HG03196 (cell line): ENCODE data around the gene CEP295NL.
"Not testable (repeated sequence)": the region's sequence is repeated elsewhere in the genome, so short reads cannot be mapped to it uniquely, and the experiment has no call there.

Source experiments
- ATAC-seq: cut with Tn5 transposase; IDR thresholded peaks from one replicate; pipeline ENCODE4 v1.9.1; 2021; ENCODE audit not compliant: unreplicated experiment

Gene CEP295NL

GRCh38 chr17:78905541-78905940 lies 2.5 kb upstream of the CEP295NL start:
- ATAC-seq: no peak

- ATAC-seq: no peak
Measured at GRCh38 chr17:78905116-78905515, 2.1 kb upstream of the CEP295NL start.

GRCh38 chr17:78904371-78904770 lies 1.4 kb upstream of the CEP295NL start:
- no peak for ATAC-seq

GRCh38 chr17:78902231-78902630 lies 770 bp downstream of the CEP295NL start:
- not testable (repeated sequence) for ATAC-seq

GRCh38 chr17:78901806-78902205 lies 1.2 kb downstream of the CEP295NL start:
- no peak for ATAC-seq

- no peak for ATAC-seq
Measured at GRCh38 chr17:78900816-78901215, 2.2 kb downstream of the CEP295NL start.

GRCh38 chr17:78899361-78900260 lies 3.4 kb downstream of the CEP295NL start:
- no peak for ATAC-seq

GRCh38 chr17:78898947-78899346 lies 4.1 kb downstream of the CEP295NL start:
- ATAC-seq: no peak

GRCh38 chr17:78898075-78898836 lies 4.7 kb downstream of the CEP295NL start:
- no peak for ATAC-seq

- ATAC-seq: no peak
Measured at GRCh38 chr17:78897664-78898047, 5.3 kb downstream of the CEP295NL start.

GRCh38 chr17:78896834-78897663 lies 6.0 kb downstream of the CEP295NL start:
- ATAC-seq: no peak

- no peak for ATAC-seq
Measured at GRCh38 chr17:78896091-78896833, 6.7 kb downstream of the CEP295NL start.

GRCh38 chr17:78895322-78895721 lies 7.7 kb downstream of the CEP295NL start:
- ATAC-seq: no peak

- ATAC-seq: no peak
Measured at GRCh38 chr17:78893684-78894083, 9.3 kb downstream of the CEP295NL start.

- ATAC-seq: no peak
Measured at GRCh38 chr17:78892936-78893379, 10.0 kb downstream of the CEP295NL start.

- ATAC-seq: no peak
Measured at GRCh38 chr17:78892520-78892919, 10.5 kb downstream of the CEP295NL start.

GRCh38 chr17:78892062-78892456 lies 10.9 kb downstream of the CEP295NL start:
- no peak for ATAC-seq

GRCh38 chr17:78891406-78892061 lies 11.5 kb downstream of the CEP295NL start:
- ATAC-seq: no peak

- no peak for ATAC-seq
Measured at GRCh38 chr17:78890498-78890897, 12.5 kb downstream of the CEP295NL start.

GRCh38 chr17:78890096-78890495 lies 12.9 kb downstream of the CEP295NL start:
- ATAC-seq: not testable (repeated sequence)
